HepG2 (cell line): ENCODE results near the gene NEK9. TPM values are rescaled to one million over a fixed set of nuclear protein-coding genes. Genes with fewer than 3 reads are reported as not detected.

Experiments
- CTCF ChIP-seq: sonication (generic); formaldehyde crosslinking; IDR thresholded peaks from 2 replicates; pipeline ENCODE4 v1.5.0; 2020; ENCODE audit warnings: mild to moderate bottlenecking, missing genetic modification reagents, moderate library complexity
- ETV6 ChIP-seq: sonication (generic); formaldehyde crosslinking; conservative IDR thresholded peaks from 2 replicates; pipeline ENCODE4 v1.4.0; 2020; ENCODE audit warnings: missing genetic modification reagents
- FLYWCH1 ChIP-seq: sonication (generic); formaldehyde crosslinking; IDR thresholded peaks from 2 replicates; pipeline ENCODE4 v1.8.1; 2023; ENCODE audit warnings: mild to moderate bottlenecking, missing genetic modification reagents
- FOSL1 ChIP-seq: sonication (generic); formaldehyde crosslinking; IDR thresholded peaks from 2 replicates; pipeline ENCODE4 v1.9.0; 2021; ENCODE audit warnings: missing genetic modification reagents, borderline replicate concordance
- HDAC6 ChIP-seq: fragments of 200-600 bp; sonication (generic); IDR thresholded peaks from 2 replicates; pipeline ENCODE4 v1.7.0; 2017; ENCODE audit warnings: mild to moderate bottlenecking, antibody characterized with exemption, low read length, low read depth
- LRRFIP1 ChIP-seq: sonication (generic); formaldehyde crosslinking; conservative IDR thresholded peaks from 2 replicates; pipeline ENCODE4 v1.4.0; 2020; ENCODE audit warnings: missing genetic modification reagents
- SNAI1 ChIP-seq: sonication (generic); formaldehyde crosslinking; IDR thresholded peaks from 2 replicates; pipeline ENCODE4 v1.5.0; 2020; ENCODE audit warnings: mild to moderate bottlenecking, missing genetic modification reagents, borderline replicate concordance
- ZBTB34 ChIP-seq: sonication (generic); formaldehyde crosslinking; IDR thresholded peaks from 2 replicates; pipeline ENCODE4 v1.8.0; 2022; ENCODE audit warnings: mild to moderate bottlenecking, missing genetic modification reagents
- ZFAT ChIP-seq: sonication (generic); formaldehyde crosslinking; conservative IDR thresholded peaks from 2 replicates; pipeline ENCODE4 v1.8.1; 2023; ENCODE audit warnings: missing genetic modification reagents, inconsistent platforms
- ZNF20 ChIP-seq: sonication (generic); formaldehyde crosslinking; IDR thresholded peaks from 2 replicates; pipeline ENCODE4 v1.4.0; 2020; ENCODE audit warnings: mild to moderate bottlenecking, moderate library complexity, missing genetic modification reagents
- ZSCAN30 ChIP-seq: sonication (generic); formaldehyde crosslinking; IDR thresholded peaks from 2 replicates; pipeline ENCODE4 v1.5.0; 2020; ENCODE audit warnings: mild to moderate bottlenecking, missing genetic modification reagents
- polyA plus RNA-seq, 8 experiments: library from polyadenylated mRNA; depleted of rRNA in 3 of 8; stranded (reverse) in 7 of 8; unstranded in 1 of 8; fragments of >200 nt; fragmentation: Illumina TruSeq in 4 of 8; extraction: Trizol in 4 of 8; gene quantifications; 2 replicates each; pipeline versions ENCODE4 v1.2.1 to v1.2.3, GENCODE V29; 2011 to 2016; ENCODE audit warnings: low read depth in 4 of 8, missing spikeins in 1 of 8, mixed read lengths in 1 of 8; ENCODE audit not compliant: insufficient read depth in 1 of 8
- total RNA-seq, 5 experiments: library from RNA; depleted of rRNA; stranded (reverse); fragments of >200 nt; fragmentation: Illumina TruSeq; extraction: Trizol; gene quantifications; 2 replicates each; pipeline ENCODE4 v1.2.3, GENCODE V29; 2016; ENCODE audit warnings: low read depth in 1 of 5
- TF ChIP-seq, protein P1 (sequence below): sonication (generic); formaldehyde crosslinking; IDR thresholded peaks from 2 replicates; pipeline ENCODE4 v1.8.1; 2022; ENCODE audit warnings: low read depth, mild to moderate bottlenecking, missing genetic modification reagents
- TF ChIP-seq, protein P2 (sequence below): sonication (generic); formaldehyde crosslinking; IDR thresholded peaks from 2 replicates; pipeline ENCODE4 v1.9.0; 2021; ENCODE audit warnings: mild to moderate bottlenecking, missing genetic modification reagents

NEK9 gene
- total and polyA plus RNA-seq, 2 of the 13 experiments (the other 11 are each of a cell fraction or from before 2014, with no cell fraction given) = 16.5 to 27.3 TPM

DNA sequence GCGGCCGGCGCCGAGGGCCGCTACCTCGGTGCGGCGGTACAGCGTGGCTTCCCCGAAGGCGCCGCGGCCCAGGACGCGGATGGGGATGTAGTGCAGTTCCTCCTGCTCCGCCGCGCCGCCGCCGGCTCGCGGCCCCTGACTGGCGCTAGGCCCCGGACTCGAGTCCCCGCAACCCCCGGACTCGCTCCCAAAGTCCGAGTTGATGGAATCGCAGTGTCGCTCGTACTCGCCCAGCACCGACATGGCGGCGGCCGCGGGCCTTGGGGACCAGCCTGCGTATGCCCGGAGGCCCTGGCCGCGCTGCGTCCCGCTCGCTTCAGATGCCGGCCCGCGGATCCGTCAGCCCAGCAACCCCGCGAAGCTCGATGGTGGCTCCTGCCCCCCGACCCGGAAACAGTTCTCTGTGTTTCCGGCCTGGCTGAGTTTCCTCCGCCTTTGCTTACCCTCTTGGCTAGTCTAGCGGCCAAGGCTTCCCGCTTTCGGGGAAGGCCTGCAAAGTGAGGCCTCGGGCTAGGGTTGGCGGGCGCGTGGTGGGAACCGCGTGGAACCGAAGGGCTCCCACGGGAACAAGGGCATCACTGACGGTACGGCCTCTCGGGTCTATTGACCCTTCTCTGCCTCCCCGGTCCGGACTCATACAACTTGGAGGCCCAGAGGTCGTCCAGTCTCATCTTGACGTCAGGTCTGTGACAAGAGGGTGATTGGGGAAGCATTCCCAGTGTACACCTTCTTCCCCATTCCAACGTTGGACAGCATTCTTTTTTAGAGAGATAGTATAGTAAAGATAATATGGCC, at the start of gene NEK9 (continued):
- TF ChIP-seq LRRFIP1 (CRISPR knock-in tag) = no peak
- no peak for TF ChIP-seq ZFAT (CRISPR knock-in tag)
- TF ChIP-seq ZSCAN30 (CRISPR knock-in tag) = no peak
- TF ChIP-seq, protein P1, sequence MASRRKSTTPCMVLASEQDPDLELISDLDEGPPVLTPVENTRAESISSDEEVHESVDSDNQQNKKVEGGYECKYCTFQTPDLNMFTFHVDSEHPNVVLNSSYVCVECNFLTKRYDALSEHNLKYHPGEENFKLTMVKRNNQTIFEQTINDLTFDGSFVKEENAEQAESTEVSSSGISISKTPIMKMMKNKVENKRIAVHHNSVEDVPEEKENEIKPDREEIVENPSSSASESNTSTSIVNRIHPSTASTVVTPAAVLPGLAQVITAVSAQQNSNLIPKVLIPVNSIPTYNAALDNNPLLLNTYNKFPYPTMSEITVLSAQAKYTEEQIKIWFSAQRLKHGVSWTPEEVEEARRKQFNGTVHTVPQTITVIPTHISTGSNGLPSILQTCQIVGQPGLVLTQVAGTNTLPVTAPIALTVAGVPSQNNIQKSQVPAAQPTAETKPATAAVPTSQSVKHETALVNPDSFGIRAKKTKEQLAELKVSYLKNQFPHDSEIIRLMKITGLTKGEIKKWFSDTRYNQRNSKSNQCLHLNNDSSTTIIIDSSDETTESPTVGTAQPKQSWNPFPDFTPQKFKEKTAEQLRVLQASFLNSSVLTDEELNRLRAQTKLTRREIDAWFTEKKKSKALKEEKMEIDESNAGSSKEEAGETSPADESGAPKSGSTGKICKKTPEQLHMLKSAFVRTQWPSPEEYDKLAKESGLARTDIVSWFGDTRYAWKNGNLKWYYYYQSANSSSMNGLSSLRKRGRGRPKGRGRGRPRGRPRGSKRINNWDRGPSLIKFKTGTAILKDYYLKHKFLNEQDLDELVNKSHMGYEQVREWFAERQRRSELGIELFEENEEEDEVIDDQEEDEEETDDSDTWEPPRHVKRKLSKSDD (CRISPR knock-in tag) = peak; percentile 92; the same call in 1 of the 2 replicates
- no peak for TF ChIP-seq ZNF20 (CRISPR knock-in tag)
- TF ChIP-seq SNAI1 (CRISPR knock-in tag) = peak; percentile 47; the same call in 1 of the 2 replicates
- TF ChIP-seq HDAC6 = no peak
- peak; percentile 65 for TF ChIP-seq ETV6
- TF ChIP-seq, protein P2, sequence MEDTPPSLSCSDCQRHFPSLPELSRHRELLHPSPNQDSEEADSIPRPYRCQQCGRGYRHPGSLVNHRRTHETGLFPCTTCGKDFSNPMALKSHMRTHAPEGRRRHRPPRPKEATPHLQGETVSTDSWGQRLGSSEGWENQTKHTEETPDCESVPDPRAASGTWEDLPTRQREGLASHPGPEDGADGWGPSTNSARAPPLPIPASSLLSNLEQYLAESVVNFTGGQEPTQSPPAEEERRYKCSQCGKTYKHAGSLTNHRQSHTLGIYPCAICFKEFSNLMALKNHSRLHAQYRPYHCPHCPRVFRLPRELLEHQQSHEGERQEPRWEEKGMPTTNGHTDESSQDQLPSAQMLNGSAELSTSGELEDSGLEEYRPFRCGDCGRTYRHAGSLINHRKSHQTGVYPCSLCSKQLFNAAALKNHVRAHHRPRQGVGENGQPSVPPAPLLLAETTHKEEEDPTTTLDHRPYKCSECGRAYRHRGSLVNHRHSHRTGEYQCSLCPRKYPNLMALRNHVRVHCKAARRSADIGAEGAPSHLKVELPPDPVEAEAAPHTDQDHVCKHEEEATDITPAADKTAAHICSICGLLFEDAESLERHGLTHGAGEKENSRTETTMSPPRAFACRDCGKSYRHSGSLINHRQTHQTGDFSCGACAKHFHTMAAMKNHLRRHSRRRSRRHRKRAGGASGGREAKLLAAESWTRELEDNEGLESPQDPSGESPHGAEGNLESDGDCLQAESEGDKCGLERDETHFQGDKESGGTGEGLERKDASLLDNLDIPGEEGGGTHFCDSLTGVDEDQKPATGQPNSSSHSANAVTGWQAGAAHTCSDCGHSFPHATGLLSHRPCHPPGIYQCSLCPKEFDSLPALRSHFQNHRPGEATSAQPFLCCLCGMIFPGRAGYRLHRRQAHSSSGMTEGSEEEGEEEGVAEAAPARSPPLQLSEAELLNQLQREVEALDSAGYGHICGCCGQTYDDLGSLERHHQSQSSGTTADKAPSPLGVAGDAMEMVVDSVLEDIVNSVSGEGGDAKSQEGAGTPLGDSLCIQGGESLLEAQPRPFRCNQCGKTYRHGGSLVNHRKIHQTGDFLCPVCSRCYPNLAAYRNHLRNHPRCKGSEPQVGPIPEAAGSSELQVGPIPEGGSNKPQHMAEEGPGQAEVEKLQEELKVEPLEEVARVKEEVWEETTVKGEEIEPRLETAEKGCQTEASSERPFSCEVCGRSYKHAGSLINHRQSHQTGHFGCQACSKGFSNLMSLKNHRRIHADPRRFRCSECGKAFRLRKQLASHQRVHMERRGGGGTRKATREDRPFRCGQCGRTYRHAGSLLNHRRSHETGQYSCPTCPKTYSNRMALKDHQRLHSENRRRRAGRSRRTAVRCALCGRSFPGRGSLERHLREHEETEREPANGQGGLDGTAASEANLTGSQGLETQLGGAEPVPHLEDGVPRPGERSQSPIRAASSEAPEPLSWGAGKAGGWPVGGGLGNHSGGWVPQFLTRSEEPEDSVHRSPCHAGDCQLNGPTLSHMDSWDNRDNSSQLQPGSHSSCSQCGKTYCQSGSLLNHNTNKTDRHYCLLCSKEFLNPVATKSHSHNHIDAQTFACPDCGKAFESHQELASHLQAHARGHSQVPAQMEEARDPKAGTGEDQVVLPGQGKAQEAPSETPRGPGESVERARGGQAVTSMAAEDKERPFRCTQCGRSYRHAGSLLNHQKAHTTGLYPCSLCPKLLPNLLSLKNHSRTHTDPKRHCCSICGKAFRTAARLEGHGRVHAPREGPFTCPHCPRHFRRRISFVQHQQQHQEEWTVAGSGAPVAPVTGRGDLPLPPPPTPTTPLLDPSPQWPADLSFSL (CRISPR knock-in tag) = no peak
- TF ChIP-seq ZBTB34 (CRISPR knock-in tag) = no peak
- no peak for TF ChIP-seq FLYWCH1 (CRISPR knock-in tag)
- TF ChIP-seq CTCF (CRISPR knock-in tag) = no peak
- no peak for TF ChIP-seq FOSL1 (CRISPR knock-in tag)
